Right kidney (tissue), 1 donor: ENCODE results near the gene FBXO41.

Source experiments
- DNase-seq: peaks from one replicate; pipeline ENCODE4 v3.0.0-alpha.2; 2016

FBXO41 gene

DNA sequence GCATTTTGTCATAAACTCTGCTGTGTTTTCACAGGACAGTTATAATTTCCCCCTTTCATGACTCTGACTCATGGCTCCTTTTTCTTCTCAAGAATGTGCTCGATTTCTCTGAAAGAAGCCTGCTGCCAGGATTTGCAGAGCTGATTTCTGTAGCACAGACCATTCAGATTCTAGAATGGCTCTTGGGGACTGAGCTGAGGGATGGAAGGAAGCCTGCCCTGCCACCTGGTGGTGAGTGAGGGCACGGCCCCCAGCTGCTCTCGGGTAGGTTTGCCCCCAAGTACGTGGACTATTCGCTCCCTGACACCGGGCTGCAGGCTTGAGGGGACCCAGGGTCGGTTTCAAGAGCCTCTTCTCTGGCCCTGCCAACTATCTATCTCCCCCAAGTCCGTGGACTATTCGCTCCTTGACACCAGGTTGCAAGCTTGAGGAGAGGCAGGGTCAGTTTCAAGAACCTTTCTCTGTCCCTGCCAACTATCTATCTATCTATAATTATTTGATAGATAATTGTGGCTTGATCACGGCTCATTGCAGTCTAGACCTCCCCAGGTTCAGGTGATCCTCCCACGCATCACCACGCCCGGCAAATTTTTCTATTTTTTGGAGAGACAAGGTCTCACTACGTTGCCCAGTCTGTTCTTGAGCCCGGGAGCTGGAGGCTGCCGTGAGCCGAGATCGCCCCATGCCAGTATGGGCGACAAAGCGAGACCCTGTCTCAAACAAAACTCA lies 71.7 kb downstream of the FBXO41 start:
- peak; percentile 55 for DNase-seq

DNA sequence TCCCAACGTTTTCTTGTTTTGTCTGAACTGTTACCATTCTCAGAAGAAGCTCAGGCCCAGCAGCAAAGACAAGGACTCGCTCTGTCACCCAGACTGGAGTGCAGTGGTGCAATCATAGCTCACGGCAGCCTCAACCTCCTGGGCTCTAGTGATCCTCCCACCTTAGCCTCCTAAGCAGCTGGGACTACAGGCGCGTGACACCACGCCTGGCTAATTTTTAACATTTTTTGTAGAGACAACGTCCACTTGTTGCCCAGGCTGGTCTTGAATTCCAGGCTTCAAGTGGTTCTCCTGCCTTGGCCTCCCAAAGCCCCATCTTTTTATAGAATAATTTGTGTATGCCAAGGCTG lies 72.2 kb downstream of the FBXO41 start:
- DNase-seq, result no peak

DNA sequence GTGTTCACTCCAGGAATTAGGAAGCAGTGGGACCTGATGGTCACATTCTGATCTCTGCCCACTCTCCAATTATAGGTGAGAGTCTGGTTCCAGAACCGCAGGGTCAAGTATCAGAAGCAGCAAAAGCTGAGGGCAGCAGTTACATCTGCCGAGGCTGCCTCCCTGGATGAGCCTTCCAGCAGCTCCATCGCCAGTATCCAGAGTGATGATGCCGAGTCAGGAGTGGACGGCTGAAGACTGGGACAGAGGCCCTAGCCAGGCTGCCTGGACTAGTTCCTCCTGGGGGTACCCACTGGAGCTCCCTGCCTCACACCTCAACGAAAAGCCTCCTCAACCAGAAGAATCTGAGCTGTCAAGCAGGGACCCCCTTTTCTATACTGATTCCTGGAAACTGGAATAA lies 73.6 kb downstream of the FBXO41 start:
- no peak for DNase-seq

GRCh38 chr2:73210019-73210418 lies 74.3 kb downstream of the FBXO41 start:
- no peak for DNase-seq

DNA sequence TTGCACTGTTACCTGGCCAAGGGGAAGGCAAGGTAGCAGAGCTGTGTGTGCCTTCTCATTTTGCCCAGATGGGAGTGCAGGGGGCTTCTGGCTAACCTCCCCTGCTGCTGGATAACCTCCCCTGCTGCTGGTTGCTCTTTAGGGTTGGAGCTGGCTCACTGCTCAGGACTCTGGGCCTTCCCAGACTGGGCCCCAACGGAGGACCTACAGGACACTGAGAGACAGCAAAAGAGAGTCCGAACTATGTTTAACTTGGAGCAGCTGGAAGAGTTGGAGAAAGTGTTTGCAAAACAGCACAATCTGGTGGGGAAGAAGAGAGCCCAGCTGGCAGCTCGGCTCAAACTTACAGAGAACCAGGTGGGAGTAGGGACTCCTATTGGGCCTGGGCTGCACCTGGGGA lies 76.0 kb downstream of the FBXO41 start:
- no peak for DNase-seq

GRCh38 chr2:73205611-73206010 lies 78.7 kb downstream of the FBXO41 start:
- no peak for DNase-seq
